Brain microvascular endothelial cell (primary cell): ENCODE data around the gene PRKN.

ENCODE experiments used
- DNase-seq: peaks from one replicate; pipeline ENCODE4 v3.0.0-alpha.2; 2020
- H3K27ac ChIP-seq: fragments of 250-450 bp; sonication (Bioruptor Pico); 2 replicates; pipeline ENCODE4 v1.5.1; 2020; ENCODE audit warnings: mild to moderate bottlenecking, moderate library complexity
- H3K27me3 ChIP-seq: fragments of 250-450 bp; sonication (Bioruptor Pico); replicated peaks from 2 replicates; pipeline ENCODE4 v1.5.1; 2020; ENCODE audit warnings: mild to moderate bottlenecking
- H3K36me3 ChIP-seq: fragments of 250-450 bp; sonication (Bioruptor Pico); replicated peaks from 2 replicates; pipeline ENCODE4 v1.5.1; 2020; ENCODE audit warnings: mild to moderate bottlenecking
- H3K4me3 ChIP-seq: 2 replicates; pipeline ENCODE4 v1.5.1; 2011; ENCODE audit warnings: low read depth, mild to moderate bottlenecking, control low read depth, low read length, moderate library complexity
- in situ Hi-C: cut with HindIII; loops from 2 replicates; pipeline ENCODE4 v1.10.0; 2017; ENCODE audit warnings: low sequenced_read_pairs, low pct_ligation_motif_present
- TF ChIP-seq, protein P1 (sequence below): IDR thresholded peaks from 2 replicates; pipeline ENCODE4 v1.5.1; 2011; ENCODE audit warnings: low read depth, mild to moderate bottlenecking, moderate library complexity, low read length, control low read depth, inconsistent platforms; ENCODE audit errors: missing control alignments

Gene PRKN

GRCh38 chr6:161918109-161918531 is 809.4 kb downstream of the PRKN start:
- no peaks in the 10 kb centered on the region for H3K36me3 ChIP-seq
- in situ Hi-C loops, result no loop called here
- no peak overlapping the region for H3K27ac ChIP-seq

DNA sequence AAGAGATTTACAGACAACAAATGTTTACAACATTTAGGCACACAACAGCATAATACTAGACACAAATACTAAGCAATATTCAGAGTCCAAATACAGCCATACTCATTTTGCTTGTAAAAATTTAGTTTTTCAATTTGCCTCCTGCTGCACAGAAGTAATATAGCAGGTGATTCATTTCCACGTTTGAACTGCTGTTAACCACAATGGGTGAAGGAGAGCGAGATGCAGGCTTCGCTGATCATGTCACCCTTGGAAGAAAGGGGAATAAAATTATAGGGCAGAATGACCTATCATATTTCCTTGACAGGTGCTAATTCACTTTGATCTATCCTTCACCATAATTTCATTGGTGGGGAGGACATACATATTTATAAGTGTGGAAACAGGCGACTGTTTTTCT is 809.9 kb downstream of the PRKN start:
- DNase-seq, result no peak
- H3K36me3 ChIP-seq, result no peaks in the 10 kb centered on the region
- TF ChIP-seq, protein P1, sequence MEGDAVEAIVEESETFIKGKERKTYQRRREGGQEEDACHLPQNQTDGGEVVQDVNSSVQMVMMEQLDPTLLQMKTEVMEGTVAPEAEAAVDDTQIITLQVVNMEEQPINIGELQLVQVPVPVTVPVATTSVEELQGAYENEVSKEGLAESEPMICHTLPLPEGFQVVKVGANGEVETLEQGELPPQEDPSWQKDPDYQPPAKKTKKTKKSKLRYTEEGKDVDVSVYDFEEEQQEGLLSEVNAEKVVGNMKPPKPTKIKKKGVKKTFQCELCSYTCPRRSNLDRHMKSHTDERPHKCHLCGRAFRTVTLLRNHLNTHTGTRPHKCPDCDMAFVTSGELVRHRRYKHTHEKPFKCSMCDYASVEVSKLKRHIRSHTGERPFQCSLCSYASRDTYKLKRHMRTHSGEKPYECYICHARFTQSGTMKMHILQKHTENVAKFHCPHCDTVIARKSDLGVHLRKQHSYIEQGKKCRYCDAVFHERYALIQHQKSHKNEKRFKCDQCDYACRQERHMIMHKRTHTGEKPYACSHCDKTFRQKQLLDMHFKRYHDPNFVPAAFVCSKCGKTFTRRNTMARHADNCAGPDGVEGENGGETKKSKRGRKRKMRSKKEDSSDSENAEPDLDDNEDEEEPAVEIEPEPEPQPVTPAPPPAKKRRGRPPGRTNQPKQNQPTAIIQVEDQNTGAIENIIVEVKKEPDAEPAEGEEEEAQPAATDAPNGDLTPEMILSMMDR, result no peak
- no peak overlapping the region for H3K4me3 ChIP-seq
- in situ Hi-C loops, result no loop called here
- no peaks in the 10 kb centered on the region for H3K27me3 ChIP-seq
- no peak overlapping the region for H3K27ac ChIP-seq

More at GRCh38 chr6:161918109-161918531, 809.4 kb downstream of the PRKN start:
- TF ChIP-seq, protein P1, result no peak
- no peak for DNase-seq
- H3K27me3 ChIP-seq, result no peaks in the 10 kb centered on the region
- no peak overlapping the region for H3K4me3 ChIP-seq

GRCh38 chr6:161915456-161915964 is 812.1 kb downstream of the PRKN start:
- Histone ChIP-seq H3K27ac (no peak overlapping the region), H3K4me3 (no peak overlapping the region), H3K36me3 (no peaks in the 10 kb centered on the region), H3K27me3 (no peaks in the 10 kb centered on the region)
- TF ChIP-seq, protein P1, result no peak
- in situ Hi-C loops, result no loop called here
- DNase-seq, result no peak

DNA sequence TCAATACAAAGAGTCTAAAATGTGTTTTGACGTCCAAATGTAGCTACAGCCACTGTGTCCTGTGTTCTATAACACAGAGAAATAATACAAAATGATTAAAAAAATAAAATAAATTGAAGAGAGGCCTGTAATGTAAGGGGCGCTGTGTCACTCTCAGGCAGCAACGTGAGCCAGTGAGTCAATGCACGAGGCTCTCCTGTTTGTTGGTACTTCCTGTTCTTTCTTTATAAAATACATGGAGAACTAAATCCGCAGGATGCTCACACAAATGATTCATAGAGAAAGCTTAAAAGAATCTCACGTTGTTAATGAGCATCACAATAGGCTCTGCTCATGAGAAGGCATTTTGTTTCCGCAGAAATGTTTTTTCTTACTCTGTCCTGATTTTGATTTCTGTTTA is 818.7 kb downstream of the PRKN start:
- Histone ChIP-seq H3K27me3 (no peaks in the 10 kb centered on the region), H3K36me3 (no peaks in the 10 kb centered on the region), H3K4me3 (no peak overlapping the region), H3K27ac (no peak overlapping the region)
- in situ Hi-C loops, result no loop called here
- TF ChIP-seq, protein P1, result no peak
- DNase-seq, result no peak

- TF ChIP-seq, protein P1, result no peak
- in situ Hi-C loops, result no loop called here
- DNase-seq, result no peak
- H3K27ac ChIP-seq, result no peak overlapping the region
- H3K4me3 ChIP-seq, result no peak overlapping the region
- H3K27me3 ChIP-seq, result no peaks in the 10 kb centered on the region
- no peaks in the 10 kb centered on the region for H3K36me3 ChIP-seq
These were observed 821.0 kb downstream of the PRKN start for GRCh38 chr6:161906571-161906970.

DNA sequence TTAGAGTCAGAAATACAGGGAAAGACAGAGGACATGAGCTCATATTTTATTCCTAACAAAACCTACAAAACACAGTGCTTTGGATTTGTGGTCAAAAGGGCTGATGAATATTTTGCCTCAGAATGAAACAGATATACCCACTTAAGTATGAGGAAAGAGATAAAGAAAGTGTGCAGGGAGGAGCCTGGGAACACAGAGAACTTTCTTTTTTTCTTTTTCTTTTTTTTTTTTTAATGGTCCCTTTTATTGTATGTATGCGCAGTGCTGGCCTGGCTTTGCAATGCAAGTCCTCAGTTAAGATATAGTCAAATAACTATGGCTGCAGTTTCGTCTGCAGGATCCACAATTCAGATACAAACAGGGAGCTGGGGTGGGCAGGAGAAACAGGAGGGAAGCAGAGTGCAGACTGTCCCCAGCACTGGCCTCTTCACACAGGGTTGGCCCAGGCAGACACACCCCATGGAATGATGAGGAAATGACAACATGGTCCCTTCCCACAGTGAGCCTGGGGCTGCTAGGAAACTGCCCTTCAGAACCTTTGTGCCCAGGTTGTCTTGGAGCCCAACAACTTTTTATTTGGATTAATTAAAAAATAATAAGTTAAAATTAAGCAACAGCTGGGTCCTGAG is 823.9 kb downstream of the PRKN start:
- Histone ChIP-seq H3K27me3 (no peaks in the 10 kb centered on the region), H3K27ac (no peak overlapping the region), H3K4me3 (no peak overlapping the region), H3K36me3 (no peaks in the 10 kb centered on the region)
- in situ Hi-C loops, result no loop called here
- DNase-seq, result no peak
- TF ChIP-seq, protein P1, result no peak
